HG03196 (cell line): ENCODE measurements around the gene C2orf69.

Source experiments
- ATAC-seq: cut with Tn5 transposase; IDR thresholded peaks from one replicate; pipeline ENCODE4 v1.9.1; 2021; ENCODE audit not compliant: unreplicated experiment

C2orf69 gene

DNA sequence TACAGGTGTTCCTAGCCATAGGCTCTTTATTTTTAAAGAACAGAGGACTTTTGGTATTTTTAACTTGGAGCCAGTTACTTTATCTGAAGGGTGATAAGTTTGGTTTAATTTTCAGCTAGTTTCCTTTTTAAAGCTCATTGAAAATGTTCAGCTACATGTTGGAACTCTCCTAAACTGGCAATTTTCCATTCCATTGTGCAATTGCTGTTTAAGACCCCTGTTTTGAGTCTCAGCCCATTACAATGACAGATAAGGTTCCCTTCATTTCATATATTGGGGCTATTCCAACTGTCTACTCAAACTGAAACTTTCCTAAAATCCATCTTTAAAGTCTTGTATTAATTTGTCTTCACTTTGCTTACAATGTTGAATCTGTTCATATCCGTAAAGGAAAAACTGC, 55.9 kb downstream of the C2orf69 start:
- ATAC-seq = no peak

DNA sequence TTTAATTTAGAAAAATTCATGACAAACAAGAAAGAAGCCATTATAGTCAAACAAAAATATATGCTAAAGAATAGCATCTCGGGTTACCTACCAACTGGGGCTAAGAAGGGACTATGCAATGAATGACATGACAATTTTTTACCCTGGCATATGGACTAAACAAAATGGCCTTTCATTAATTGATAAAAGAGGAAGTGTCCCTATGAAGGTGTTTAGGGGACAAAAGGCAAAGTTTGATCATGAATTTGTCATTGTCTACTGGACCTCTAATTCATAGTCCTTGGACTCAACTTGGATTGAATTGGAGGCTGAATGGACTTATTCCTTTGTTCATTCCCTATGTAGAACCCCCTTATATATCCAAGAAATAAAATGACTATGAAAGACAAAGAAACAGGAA, 57.0 kb downstream of the C2orf69 start:
- ATAC-seq = no peak

DNA sequence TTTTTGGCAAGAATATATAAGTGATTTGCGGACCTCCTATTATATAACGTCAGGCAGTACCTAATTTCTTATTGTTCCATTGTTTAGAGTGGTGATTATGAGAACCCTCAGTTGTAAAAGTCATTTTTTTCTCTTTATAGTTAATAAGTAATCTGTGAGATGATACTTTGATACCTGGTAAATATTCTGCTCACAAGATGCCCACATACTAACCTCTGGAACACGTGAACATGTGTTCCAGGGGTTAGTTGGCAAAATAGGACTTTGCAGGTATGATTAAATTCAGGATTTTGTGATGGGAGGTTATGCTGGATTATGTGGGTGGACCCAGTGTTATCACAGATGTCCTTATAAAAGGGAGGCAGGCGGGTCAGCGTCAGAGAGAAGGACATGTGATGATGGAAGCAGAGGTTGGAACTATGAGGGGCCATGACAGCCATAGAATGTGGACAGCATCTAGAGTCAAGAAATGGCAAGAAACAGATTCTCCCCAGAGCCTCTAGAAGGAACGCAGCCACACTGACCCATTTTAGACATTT, 61.1 kb downstream of the C2orf69 start:
- ATAC-seq = no peak

DNA sequence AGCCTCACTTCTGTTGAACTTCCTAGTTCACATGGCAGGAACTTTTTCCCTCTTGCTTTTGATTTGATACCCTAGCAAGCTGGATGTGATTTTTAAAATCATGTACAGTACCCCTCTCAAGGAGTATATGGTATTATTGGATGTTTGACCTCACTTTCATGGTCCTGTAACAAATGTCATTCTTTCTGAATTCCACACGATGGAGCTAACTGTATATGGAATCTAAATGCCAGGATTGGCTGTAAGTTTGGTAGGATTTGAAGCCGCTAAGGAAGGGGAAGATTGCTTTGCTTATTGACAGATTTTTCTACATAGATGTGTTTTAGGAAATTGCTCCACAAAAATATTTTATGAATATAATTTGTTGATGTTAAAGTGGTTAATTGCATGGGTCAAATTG, 62.6 kb downstream of the C2orf69 start:
- no peak for ATAC-seq

DNA sequence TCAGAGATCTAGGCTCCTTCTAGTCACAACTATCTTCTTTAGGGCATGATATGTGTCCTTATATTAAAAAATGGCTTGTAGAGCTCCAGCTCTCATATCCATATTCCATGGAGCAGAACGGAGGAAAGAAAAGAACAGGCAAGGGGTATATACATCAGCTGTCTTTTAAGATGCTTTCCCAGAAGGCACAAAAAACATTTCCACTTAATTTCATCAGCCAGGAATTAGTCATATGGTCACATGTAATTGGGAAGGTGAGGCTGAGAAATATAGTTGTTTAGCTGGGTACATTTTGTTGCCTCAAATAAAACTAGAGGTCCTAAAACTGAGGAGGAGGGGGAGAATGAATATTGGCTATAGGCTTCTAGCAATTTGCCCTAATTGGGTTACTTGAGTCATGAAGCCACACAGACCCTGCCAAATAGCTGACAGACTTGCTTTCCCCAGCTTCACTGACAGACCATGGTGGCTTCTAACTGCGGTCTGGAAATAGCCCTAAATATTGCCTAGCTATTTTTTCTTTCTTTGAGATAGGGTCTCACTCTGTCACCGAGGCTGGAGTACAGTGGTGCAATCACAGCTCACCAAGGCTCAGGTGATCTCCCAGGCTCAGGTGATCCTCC, 64.3 kb downstream of the C2orf69 start:
- no peak for ATAC-seq
